Measurements from ENCODE around the gene SLF1. TPM values are rescaled to one million over a fixed set of nuclear protein-coding genes. Genes with fewer than 3 reads are reported as not detected.

The SLF1 gene
- total and polyA plus RNA-seq, 11 donors, result 2.4 to 8.1 (median 5.5) TPM

- intact Hi-C loops (cut with DNase I), result no loop called here
- Histone ChIP-seq H3K9me3 (no peaks in the 10 kb centered on the region), H3K4me3 (no peak overlapping the region), H3K27ac (no peak overlapping the region), H3K27me3 (no peaks in the 10 kb centered on the region), H3K4me1 (peaks cover 0 to 6% (median 0%) of the 10 kb centered on the region in 12 donors), H3K36me3 (no peaks in the 10 kb centered on the region)
- DNase-seq (no peak), ATAC-seq (no peak)
- no peak for TF ChIP-seq POLR2A (IDR thresholded peaks at IDR 0.05)
- no peak for TF ChIP-seq CTCF (IDR thresholded peaks at IDR 0.05)
- WGBS, 4 donors, result 68 to 91% (median 84%) methylated on average over 5 of the region's 5 CpGs
These were observed 127.6 kb downstream of the SLF1 start for GRCh38 chr5:94745786-94746730.

GRCh38 chr5:94746731-94747124 is 128.3 kb downstream of the SLF1 start:
- no peak for TF ChIP-seq POLR2A (IDR thresholded peaks at IDR 0.05)
- intact Hi-C loops (cut with DNase I), result no loop called here
- Histone ChIP-seq H3K4me1 (peaks cover 0 to 6% (median 0%) of the 10 kb centered on the region in 12 donors), H3K36me3 (no peaks in the 10 kb centered on the region), H3K9me3 (no peaks in the 10 kb centered on the region), H3K27ac (no peak overlapping the region), H3K27me3 (no peaks in the 10 kb centered on the region), H3K4me3 (no peak overlapping the region)
- DNase-seq, result no peak
- 39 to 63% (median 56%) methylated on average over 1 of the region's 1 CpG for WGBS, 4 donors
- no peak for ATAC-seq

Other genes with a start within 250 kb of the SLF1 start
- 1 to 10 TPM; 1.6 to 4.1 (median 2.4) TPM for gene KIAA0825, start 65 bp upstream of the SLF1 start, total RNA-seq
- gene KIAA0825, start 65 bp upstream of the SLF1 start, polyA plus RNA-seq, result under 1 TPM; 0.27 to 1.00 TPM